Measurements from ENCODE around the gene CENPQ. TPM values are rescaled to one million over a fixed set of nuclear protein-coding genes. Genes with fewer than 3 reads are reported as not detected.

Gene CENPQ
- total RNA-seq, 1 donor from 2014 or later: 7.5 TPM

- TF ChIP-seq CTCF (IDR thresholded peaks at IDR 0.05; ENCODE audit: unreplicated experiment): no peak
- Mint-ChIP-seq H3K36me3 (ENCODE audit: low read depth, unreplicated experiment) (no peaks in the 10 kb centered on the region), H3K9me3 (ENCODE audit: unreplicated experiment) (no peaks in the 10 kb centered on the region), H3K27me3 (ENCODE audit: unreplicated experiment) (no peaks in the 10 kb centered on the region), H3K27ac (ENCODE audit: unreplicated experiment) (no peak overlapping the region), H3K4me1 (ENCODE audit: unreplicated experiment) (no peaks in the 10 kb centered on the region), H3K4me3 (ENCODE audit: unreplicated experiment) (no peak overlapping the region)
- DNase-seq (ENCODE audit: low spot score): no peak
These were observed 51.7 kb downstream of the CENPQ start for GRCh38 chr6:49514571-49515484.

- no peaks in the 10 kb centered on the region for H3K36me3 Mint-ChIP-seq (ENCODE audit: low read depth, unreplicated experiment)
These were observed 52.4 kb downstream of the CENPQ start for GRCh38 chr6:49515485-49516146.

GRCh38 chr6:49516147-49516505, 53.0 kb downstream of the CENPQ start:
- Mint-ChIP-seq H3K9me3 (ENCODE audit: unreplicated experiment) (no peaks in the 10 kb centered on the region), H3K4me1 (ENCODE audit: unreplicated experiment) (no peaks in the 10 kb centered on the region), H3K27ac (ENCODE audit: unreplicated experiment) (no peak overlapping the region), H3K27me3 (ENCODE audit: unreplicated experiment) (no peaks in the 10 kb centered on the region), H3K36me3 (ENCODE audit: low read depth, unreplicated experiment) (no peaks in the 10 kb centered on the region), H3K4me3 (ENCODE audit: unreplicated experiment) (no peak overlapping the region)
- no peak for DNase-seq (ENCODE audit: low spot score)
- no peak for TF ChIP-seq CTCF (IDR thresholded peaks at IDR 0.05; ENCODE audit: unreplicated experiment)

More at GRCh38 chr6:49515485-49516146, 52.4 kb downstream of the CENPQ start:
- Mint-ChIP-seq H3K4me1 (ENCODE audit: unreplicated experiment) (no peaks in the 10 kb centered on the region), H3K9me3 (ENCODE audit: unreplicated experiment) (no peaks in the 10 kb centered on the region), H3K4me3 (ENCODE audit: unreplicated experiment) (no peak overlapping the region), H3K27ac (ENCODE audit: unreplicated experiment) (no peak overlapping the region), H3K27me3 (ENCODE audit: unreplicated experiment) (no peaks in the 10 kb centered on the region)
- DNase-seq (ENCODE audit: low spot score): no peak
- TF ChIP-seq CTCF (IDR thresholded peaks at IDR 0.05; ENCODE audit: unreplicated experiment): no peak

GRCh38 chr6:49517919-49518318, 54.7 kb downstream of the CENPQ start:
- H3K4me1 Mint-ChIP-seq (ENCODE audit: unreplicated experiment): no peaks in the 10 kb centered on the region
- no peak for DNase-seq (ENCODE audit: low spot score)
- H3K27me3 Mint-ChIP-seq (ENCODE audit: unreplicated experiment): no peaks in the 10 kb centered on the region
- no peak overlapping the region for H3K4me3 Mint-ChIP-seq (ENCODE audit: unreplicated experiment)
- no peaks in the 10 kb centered on the region for H3K36me3 Mint-ChIP-seq (ENCODE audit: low read depth, unreplicated experiment)
- H3K27ac Mint-ChIP-seq (ENCODE audit: unreplicated experiment): no peak overlapping the region
- H3K9me3 Mint-ChIP-seq (ENCODE audit: unreplicated experiment): no peaks in the 10 kb centered on the region
- no peak for TF ChIP-seq CTCF (IDR thresholded peaks at IDR 0.05; ENCODE audit: unreplicated experiment)

- Mint-ChIP-seq H3K9me3 (ENCODE audit: unreplicated experiment) (no peaks in the 10 kb centered on the region), H3K27ac (ENCODE audit: unreplicated experiment) (no peak overlapping the region), H3K4me3 (ENCODE audit: unreplicated experiment) (no peak overlapping the region), H3K27me3 (ENCODE audit: unreplicated experiment) (no peaks in the 10 kb centered on the region), H3K4me1 (ENCODE audit: unreplicated experiment) (no peaks in the 10 kb centered on the region), H3K36me3 (ENCODE audit: low read depth, unreplicated experiment) (no peaks in the 10 kb centered on the region)
- no peak for DNase-seq (ENCODE audit: low spot score)
- TF ChIP-seq CTCF (IDR thresholded peaks at IDR 0.05; ENCODE audit: unreplicated experiment): no peak
These were observed 56.5 kb downstream of the CENPQ start for GRCh38 chr6:49519660-49520059.

Data from endothelial cell (in vitro differentiated cells).